Fibroblast of lung (primary cell): ENCODE results near the gene CHN1. TPM values are rescaled to one million over a fixed set of nuclear protein-coding genes. Genes with fewer than 3 reads are reported as not detected.
A peak's percentile ranks its signal among the peaks of the same experiment; 100 is the strongest.

Experiments used
- DNase-seq, 2 donors: peaks; one replicate each; pipeline versions ENCODE4 v3.0.0 to v3.0.0-alpha.2; 2010; ENCODE audit warnings: low read depth in 2 of 2
- H2AFZ ChIP-seq: 2 replicates; pipeline ENCODE4 v1.5.1; 2012; ENCODE audit warnings: low read length, control low read depth, inconsistent platforms
- H3K27ac ChIP-seq: 2 replicates; pipeline ENCODE4 v1.5.1; 2011; ENCODE audit warnings: low read length, control low read depth; ENCODE audit not compliant: insufficient read depth
- H3K27me3 ChIP-seq: 2 replicates; pipeline ENCODE4 v1.5.1; 2011; ENCODE audit warnings: mild to moderate bottlenecking, low read length; ENCODE audit not compliant: control insufficient read depth, insufficient read depth
- H3K36me3 ChIP-seq: 2 replicates; pipeline ENCODE4 v1.5.1; 2011; ENCODE audit warnings: low read length; ENCODE audit not compliant: control insufficient read depth, insufficient read depth
- H3K4me1 ChIP-seq: 2 replicates; pipeline ENCODE4 v1.5.1; 2011; ENCODE audit warnings: low read length; ENCODE audit not compliant: control insufficient read depth, insufficient read depth; ENCODE audit errors: extremely low read depth
- H3K4me2 ChIP-seq: 2 replicates; pipeline ENCODE4 v1.5.1; 2011; ENCODE audit warnings: low read length, control low read depth; ENCODE audit not compliant: insufficient read depth; ENCODE audit errors: extremely low read depth
- H3K4me3 ChIP-seq, 4 experiments: fragments of 200-600 bp in 1 of 4; sonication (generic) in 1 of 4; replicated peaks in 1 of 4; 2 replicates each; pipeline ENCODE4 v1.5.1; 2011 to 2016; ENCODE audit warnings: low read length in 4 of 4, low read depth in 3 of 4, mild to moderate bottlenecking in 3 of 4, control low read depth in 2 of 4, inconsistent platforms in 1 of 4, mixed read lengths in 1 of 4; ENCODE audit not compliant: insufficient read depth in 1 of 4; ENCODE audit errors: control extremely low read depth in 1 of 4
- H3K79me2 ChIP-seq: 2 replicates; pipeline ENCODE4 v1.5.1; 2012; ENCODE audit warnings: mild to moderate bottlenecking, low read length, inconsistent platforms; ENCODE audit not compliant: control insufficient read depth, insufficient read depth
- H3K9ac ChIP-seq: 2 replicates; pipeline ENCODE4 v1.5.1; 2011; ENCODE audit warnings: mild to moderate bottlenecking, low read length, control low read depth; ENCODE audit not compliant: insufficient read depth
- H3K9me3 ChIP-seq: 2 replicates; pipeline ENCODE4 v1.5.1; 2012; ENCODE audit warnings: low read depth, low read length; ENCODE audit not compliant: control insufficient read depth, insufficient read depth
- H4K20me1 ChIP-seq: 2 replicates; pipeline ENCODE4 v1.5.1; 2011; ENCODE audit warnings: low read length; ENCODE audit not compliant: control insufficient read depth, insufficient read depth; ENCODE audit errors: extremely low read depth
- CTCF ChIP-seq, 2 donors: IDR thresholded peaks in 1 of 2; conservative IDR thresholded peaks in 1 of 2; 1 replicate in 1 of 2; 2 replicates in 1 of 2; pipeline ENCODE4 v1.5.1; 2011 to 2012; ENCODE audit warnings: low read length in 2 of 2, control low read depth in 1 of 2, inconsistent platforms in 1 of 2, low read depth in 1 of 2, mild to moderate bottlenecking in 1 of 2
- EZH2 ChIP-seq: IDR thresholded peaks from 2 replicates; pipeline ENCODE4 v1.5.1; 2012; ENCODE audit warnings: low read length, control low read depth, mild to moderate bottlenecking; ENCODE audit errors: missing control alignments
- polyA plus RNA-seq, 2 donors: library from polyadenylated mRNA; depleted of rRNA in 1 of 2; stranded (reverse) in 1 of 2; unstranded in 1 of 2; fragments of >200 nt; gene quantifications; 2 replicates each; pipeline ENCODE4 v1.2.1, GENCODE V29; 2011 to 2012; ENCODE audit warnings: missing spikeins in 1 of 2
- total RNA-seq: library from RNA; depleted of rRNA; stranded (reverse); fragments of >200 nt; gene quantifications from 2 replicates; pipeline ENCODE4 v1.2.1, GENCODE V29; 2014

Gene CHN1
- total and polyA plus RNA-seq, 2 donors (not counting 1 experiment from before 2014, with no cell fraction given): 203 to 904 TPM

DNA sequence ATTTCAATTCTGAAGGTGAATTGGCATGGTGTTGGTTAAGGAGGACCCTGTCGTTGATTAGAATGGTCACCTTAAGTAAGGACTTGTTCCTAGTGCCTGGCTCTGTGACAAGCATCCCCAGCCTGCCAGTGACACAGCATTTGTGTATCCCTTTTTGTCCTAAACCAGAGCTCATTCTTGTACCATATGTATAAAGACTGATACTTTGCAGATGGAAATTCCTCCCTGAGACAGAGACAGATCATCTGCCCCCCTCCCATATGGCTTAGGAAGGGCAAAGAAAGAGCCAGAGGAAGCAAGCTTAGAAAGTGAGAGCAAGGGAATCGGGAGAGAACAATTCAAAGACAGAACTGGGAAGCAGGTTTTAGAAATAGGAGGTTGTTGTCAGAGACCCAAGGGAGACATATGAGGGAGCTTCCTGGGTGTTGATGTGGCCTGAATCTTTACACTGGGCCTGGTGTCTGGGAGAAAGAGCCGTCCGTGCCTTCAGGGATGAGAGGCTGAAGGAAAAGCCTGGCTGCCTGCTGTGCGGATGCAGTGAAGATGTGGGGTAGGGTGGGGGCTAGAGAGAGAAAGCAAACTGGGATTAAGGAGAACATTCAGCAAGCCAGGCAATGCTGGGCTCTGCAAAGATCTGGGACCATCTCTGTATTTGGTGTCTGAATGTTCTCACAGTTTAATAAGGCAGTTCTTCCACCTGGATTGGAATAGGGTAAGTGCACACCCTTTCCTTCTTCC is 227.7 kb downstream of the CHN1 start:
- Histone ChIP-seq H2AFZ (no peak overlapping the region), H3K4me1 (peaks cover 47% of the 10 kb centered on the region), H3K4me2 (peak overlapping the region; percentile 53)

GRCh38 chr2:174776675-174777074 is 228.5 kb downstream of the CHN1 start:
- no peaks in the 10 kb centered on the region for H4K20me1 ChIP-seq
- no peak overlapping the region for H3K4me3 ChIP-seq
- H3K4me1 ChIP-seq: peaks cover 55% of the 10 kb centered on the region
- no peaks in the 10 kb centered on the region for H3K36me3 ChIP-seq
- no peak for TF ChIP-seq CTCF (conservative IDR thresholded peaks at IDR 0.05 in 1 of 2, IDR thresholded peaks at IDR 0.05 in 1 of 2; ENCODE audit: low read depth in 1 of 2, low read length in 2 of 2)
- no peak for TF ChIP-seq EZH2
- H3K9me3 ChIP-seq: no peaks in the 10 kb centered on the region
- H3K9ac ChIP-seq: no peak overlapping the region
- no peaks in the 10 kb centered on the region for H3K79me2 ChIP-seq
- no peak overlapping the region for H2AFZ ChIP-seq
- DNase-seq: no peak
- no peaks in the 10 kb centered on the region for H3K27me3 ChIP-seq
- peak overlapping the region; percentile 98 for H3K27ac ChIP-seq
- H3K4me2 ChIP-seq: no peak overlapping the region

More for the DNA sequence above, 227.7 kb downstream of the CHN1 start:
- no peaks in the 10 kb centered on the region for H3K27me3 ChIP-seq
- no peaks in the 10 kb centered on the region for H3K79me2 ChIP-seq
- H3K27ac ChIP-seq: peak overlapping the region; percentile 98
- peak overlapping the region; percentile 58 for H3K9ac ChIP-seq
- H3K4me3 ChIP-seq: peak overlapping the region in 1 of 4 experiments; percentile 21
- DNase-seq: no peak
- no peaks in the 10 kb centered on the region for H3K9me3 ChIP-seq
- TF ChIP-seq CTCF (conservative IDR thresholded peaks at IDR 0.05 in 1 of 2, IDR thresholded peaks at IDR 0.05 in 1 of 2; ENCODE audit: low read depth in 1 of 2, low read length in 2 of 2): no peak
- TF ChIP-seq EZH2: no peak
- no peaks in the 10 kb centered on the region for H4K20me1 ChIP-seq
- H3K36me3 ChIP-seq: no peaks in the 10 kb centered on the region

GRCh38 chr2:174776223-174776622 is 229.0 kb downstream of the CHN1 start:
- TF ChIP-seq EZH2 (no peak), CTCF (conservative IDR thresholded peaks at IDR 0.05 in 1 of 2, IDR thresholded peaks at IDR 0.05 in 1 of 2; ENCODE audit: low read depth in 1 of 2, low read length in 2 of 2) (peak; percentile 33 to 39)
- Histone ChIP-seq H3K4me1 (peaks cover 57% of the 10 kb centered on the region), H3K36me3 (no peaks in the 10 kb centered on the region)

More at GRCh38 chr2:174776223-174776622, 229.0 kb downstream of the CHN1 start:
- H2AFZ ChIP-seq: no peak overlapping the region
- no peak overlapping the region for H3K4me3 ChIP-seq
- H3K4me2 ChIP-seq: no peak overlapping the region
- H3K27me3 ChIP-seq: no peaks in the 10 kb centered on the region
- no peaks in the 10 kb centered on the region for H4K20me1 ChIP-seq
- no peaks in the 10 kb centered on the region for H3K9me3 ChIP-seq
- H3K79me2 ChIP-seq: no peaks in the 10 kb centered on the region
- no peak for DNase-seq
- H3K27ac ChIP-seq: peak overlapping the region; percentile 98
- H3K9ac ChIP-seq: no peak overlapping the region
